Stimulated activated CD4-positive, alpha-beta T cell treated with anti-CD3 and anti-CD28 coated beads, Interleukin-15, amount 100 ng/mL, for 1 hour (primary cell): ENCODE measurements around the gene PHB1.
"Not testable (repeated sequence)": the region's sequence is repeated elsewhere in the genome, so short reads cannot be mapped to it uniquely, and the experiment has no call there.

Experiments
- DNase-seq, 2 donors: peaks; one replicate each; pipeline ENCODE4 v3.0.0-alpha.2; 2020; ENCODE audit warnings: low read depth in 1 of 2, low spot score in 1 of 2

The PHB1 gene

GRCh38 chr17:49406421-49407061 is 8.1 kb downstream of the PHB1 start:
- DNase-seq: no peak

DNA sequence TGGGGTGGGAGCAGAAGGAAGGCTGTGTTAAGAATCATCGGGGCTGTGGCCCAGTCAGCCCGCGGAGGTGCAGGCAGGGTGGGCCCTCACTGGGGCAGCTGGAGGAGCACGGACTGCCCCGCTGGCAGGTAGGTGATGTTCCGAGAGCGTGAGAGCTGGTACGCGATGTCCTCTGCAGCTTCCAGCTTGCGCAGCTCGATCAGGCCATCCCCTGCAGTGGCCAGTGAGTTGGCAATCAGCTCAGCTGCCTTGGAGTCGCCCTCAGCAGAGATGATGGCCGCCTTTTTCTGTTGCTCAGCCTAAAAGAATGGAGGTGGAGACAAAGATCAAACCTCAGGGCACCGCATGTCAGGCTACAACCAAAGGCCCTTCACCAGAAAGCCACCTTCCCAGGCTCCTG is 9.8 kb downstream of the PHB1 start:
- DNase-seq: no peak

DNA sequence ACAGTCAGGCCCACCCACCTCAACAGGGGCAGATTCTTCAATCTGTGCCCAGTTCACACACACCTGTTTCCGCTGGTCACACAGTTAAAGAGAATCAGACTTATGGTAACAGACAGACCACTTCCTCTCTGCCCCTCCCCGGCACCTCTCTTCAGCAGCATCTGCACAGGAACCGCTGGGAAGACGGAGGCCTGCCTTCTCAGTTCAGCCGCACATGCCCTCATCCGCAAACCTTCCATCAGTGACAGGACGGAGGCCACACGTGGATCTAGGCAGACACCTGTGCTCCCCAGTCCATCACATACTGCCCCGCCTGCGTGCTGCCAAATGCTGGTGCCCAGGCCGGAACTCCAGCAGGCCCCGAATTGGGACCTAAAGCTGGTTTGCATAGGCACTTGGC is 10.3 kb downstream of the PHB1 start:
- DNase-seq: no peak

DNA sequence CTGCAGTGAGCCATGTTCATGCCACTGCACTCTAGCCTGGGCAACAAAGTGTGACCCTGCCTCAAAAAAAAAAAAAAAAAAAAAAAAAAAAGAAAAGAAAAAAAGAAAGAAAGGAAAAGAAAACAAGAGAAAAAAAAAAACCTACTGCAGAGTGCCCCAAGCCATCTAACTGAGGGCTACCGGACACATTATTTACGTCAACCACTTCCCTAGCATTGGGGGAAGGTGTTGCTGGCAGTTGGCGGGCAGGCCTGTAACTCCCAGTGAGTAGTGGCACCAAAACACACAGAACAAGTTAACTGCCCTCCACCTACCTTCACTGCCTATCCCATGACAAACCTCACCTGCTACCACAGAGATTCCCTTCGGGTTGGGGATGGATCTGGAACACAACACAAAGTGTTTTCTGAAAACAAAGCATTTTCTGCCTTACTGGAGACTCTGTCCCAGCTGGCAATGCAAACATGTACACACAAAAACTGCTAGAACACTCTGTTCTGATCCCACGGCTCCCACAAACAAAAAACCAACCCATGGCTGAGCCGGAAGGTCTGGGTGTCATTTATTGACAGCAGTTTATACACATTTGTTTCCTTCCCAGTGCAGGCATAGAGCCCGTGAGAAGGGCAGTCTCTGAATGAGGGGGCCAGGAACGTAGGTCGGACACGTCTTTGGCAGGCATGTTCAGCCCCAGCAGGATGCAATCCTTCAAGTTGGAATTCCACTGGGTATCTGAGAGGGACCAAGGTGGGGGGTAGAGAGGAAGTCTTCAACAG is 11.0 kb downstream of the PHB1 start:
- no peak for DNase-seq

- no peak for DNase-seq
Measured at GRCh38 chr17:49402706-49403105, 12.0 kb downstream of the PHB1 start.

GRCh38 chr17:49401971-49402611 is 12.6 kb downstream of the PHB1 start:
- no peak for DNase-seq

DNA sequence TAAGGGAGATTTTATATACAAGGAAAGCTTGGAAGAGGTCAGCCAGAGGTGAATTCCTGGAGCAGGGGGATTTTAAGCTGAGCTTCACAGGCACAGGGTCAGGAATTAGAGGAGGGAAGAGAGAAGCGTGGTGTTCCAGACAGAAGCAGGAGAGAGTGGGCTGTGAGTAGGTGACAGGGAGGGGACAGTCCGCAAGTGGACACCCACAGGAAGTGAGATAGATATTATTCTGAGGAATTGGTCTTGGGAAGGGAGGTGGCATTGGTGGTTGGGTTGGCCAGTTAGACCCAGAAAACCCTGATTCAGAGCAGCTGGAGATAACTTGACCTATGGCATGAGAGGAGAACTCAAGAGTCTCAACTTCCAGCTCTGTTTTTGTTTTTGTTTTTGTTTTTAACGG is 14.7 kb downstream of the PHB1 start:
- DNase-seq: no peak

- DNase-seq: no peak
Measured at GRCh38 chr17:49397586-49397985, 17.1 kb downstream of the PHB1 start.

GRCh38 chr17:49393491-49394255 is 21.0 kb downstream of the PHB1 start:
- DNase-seq: no peak

GRCh38 chr17:49390548-49391324 is 23.9 kb downstream of the PHB1 start:
- DNase-seq: no peak

GRCh38 chr17:49389514-49390347 is 25.0 kb downstream of the PHB1 start:
- DNase-seq: not testable (repeated sequence)

DNA sequence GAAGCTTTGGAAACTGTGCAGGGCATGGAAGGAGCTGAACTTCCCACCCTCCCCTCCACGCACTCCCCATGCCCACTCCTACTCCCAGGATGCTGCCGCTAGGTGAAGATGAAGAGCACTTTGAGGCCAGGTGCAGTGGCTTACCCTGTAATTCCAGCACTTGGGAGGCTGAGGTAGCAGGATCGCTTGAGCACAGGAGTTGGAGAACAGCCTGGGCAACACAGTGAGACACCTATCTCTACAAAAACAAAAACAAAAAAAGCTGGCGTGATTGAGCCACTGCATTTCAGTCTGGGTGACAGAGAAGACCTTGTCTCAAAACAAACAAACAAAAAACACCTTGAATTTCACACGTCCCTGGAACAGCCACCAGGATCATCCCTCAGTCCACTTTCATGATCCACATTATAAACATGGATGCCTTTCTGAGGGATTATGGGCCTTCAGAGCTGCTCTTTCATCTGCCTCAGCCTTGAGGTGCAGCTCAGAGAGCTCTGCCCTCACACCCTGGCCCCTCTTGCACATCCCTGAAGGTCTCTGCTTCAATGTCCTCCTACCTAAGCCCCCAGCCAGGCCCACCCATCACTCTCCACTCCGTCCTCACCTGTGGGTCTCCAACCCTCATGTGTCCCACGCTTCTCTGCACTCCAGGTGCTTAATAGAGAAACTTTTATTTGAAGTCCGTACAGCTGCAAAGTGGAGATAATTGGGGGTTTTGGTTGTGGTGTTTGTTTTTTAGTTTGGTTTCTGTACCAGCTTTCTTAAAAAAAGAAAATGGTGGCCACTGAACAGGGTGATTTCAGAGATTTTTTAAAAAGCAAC is 25.8 kb downstream of the PHB1 start:
- DNase-seq: no peak

- DNase-seq: peak in 1 of 2 donors; percentile 4
Measured at GRCh38 chr17:49388290-49388640, 26.4 kb downstream of the PHB1 start.

DNA sequence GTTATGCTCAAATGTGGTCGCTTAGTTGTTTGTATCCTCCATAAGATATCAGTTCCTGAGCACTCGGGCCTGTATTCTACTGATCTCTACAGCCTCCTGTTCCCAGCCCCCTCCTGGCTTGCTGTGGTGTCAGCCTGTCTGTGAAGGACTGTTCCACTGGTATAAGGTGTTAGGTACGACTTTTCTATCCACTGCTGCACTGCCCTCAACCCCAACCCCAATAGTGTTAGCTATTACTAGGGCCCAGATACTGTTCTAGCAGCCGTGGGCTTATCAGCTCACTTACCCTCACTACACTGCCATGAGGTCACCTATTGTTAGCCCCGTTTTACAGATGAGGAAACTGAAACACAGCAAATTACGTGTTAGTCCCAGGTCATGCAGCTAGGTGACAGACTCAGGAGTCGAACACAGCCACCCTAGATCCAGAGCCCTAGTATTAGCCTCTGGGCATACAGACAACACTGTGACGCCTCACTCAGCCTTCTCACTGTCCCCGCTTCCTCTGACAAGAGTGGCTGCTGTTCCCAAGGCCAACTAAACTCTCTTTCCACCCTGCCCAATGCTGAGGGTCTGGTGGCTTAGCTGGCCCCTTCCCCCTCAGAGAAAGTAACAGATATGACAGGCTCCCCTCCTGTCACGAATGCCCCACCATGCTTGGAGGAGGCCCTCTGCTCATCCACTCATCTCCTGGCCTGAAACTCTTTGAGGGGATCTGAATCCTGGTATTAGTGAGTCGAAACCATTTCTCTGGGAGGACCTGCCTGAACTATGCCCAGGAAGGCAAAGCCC is 27.0 kb downstream of the PHB1 start:
- DNase-seq: no peak

DNA sequence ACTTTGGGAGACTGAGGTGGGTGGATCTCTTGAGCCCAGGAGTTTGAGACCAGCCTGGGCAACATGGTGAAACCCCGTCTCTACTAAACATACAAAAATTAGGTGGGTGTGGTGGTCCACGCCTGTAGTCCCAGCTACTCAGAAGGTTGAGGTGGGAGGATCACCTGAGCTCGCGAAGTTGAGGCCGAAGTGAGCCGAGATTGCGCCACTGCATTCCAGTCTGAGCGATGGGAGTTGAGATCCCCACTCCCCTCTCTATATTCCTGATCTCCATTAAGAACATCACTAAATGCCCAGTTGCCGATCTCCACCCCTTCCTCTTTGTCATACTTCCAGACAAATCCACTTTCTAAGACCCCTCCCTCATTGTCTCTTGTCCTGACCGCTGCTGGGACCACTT is 28.3 kb downstream of the PHB1 start:
- no peak for DNase-seq

- DNase-seq: no peak
Measured at GRCh38 chr17:49384951-49385350, 29.7 kb downstream of the PHB1 start.

DNA sequence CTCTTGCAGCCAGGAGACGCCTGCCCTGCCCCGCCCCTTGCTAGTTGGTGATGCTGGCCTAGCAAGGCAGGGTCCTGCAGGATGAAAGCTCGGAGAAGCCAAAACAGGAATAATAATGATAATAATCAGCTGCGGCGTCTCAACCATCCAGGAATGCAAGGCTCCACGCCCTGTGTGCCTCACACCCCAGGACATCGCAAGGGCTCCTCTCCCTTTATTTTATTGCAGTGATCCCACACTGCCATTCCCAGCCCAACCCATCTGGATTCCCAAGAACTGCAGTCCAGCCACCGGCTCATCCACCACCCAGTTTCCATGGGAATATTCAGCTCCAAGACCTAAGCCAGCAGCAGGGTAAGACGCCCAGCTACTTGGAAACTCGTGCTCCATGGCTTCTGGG is 31.6 kb downstream of the PHB1 start:
- no peak for DNase-seq

DNA sequence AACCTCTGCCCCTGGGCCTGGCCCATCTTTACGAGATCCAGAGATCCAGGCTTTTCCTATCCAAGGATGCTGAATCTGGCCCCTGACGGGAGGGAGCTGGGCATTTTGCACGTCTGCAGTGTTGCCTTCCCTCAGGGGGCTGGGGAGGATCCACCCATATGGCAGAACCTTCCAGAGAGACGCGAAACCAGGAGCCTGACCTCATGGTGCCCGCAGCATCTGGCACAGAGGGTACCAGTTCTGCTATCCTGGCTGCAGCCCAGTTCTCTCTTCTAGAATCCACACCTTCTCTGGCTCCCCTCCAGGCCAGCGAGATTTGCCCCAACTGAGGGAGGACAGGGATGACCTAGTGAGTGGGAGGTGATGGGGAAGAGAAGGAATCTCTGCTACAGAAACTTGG is 32.1 kb downstream of the PHB1 start:
- DNase-seq: no peak
